EH (cell line): Measurements from ENCODE around the gene CCDC15.
A peak's percentile ranks its signal among the peaks of the same experiment; 100 is the strongest.
"Not testable (repeated sequence)": the region's sequence is repeated elsewhere in the genome, so short reads cannot be mapped to it uniquely, and the experiment has no call there.

Source experiments
- DNase-seq: peaks from one replicate; pipeline ENCODE4 v3.0.0-alpha.2; 2015; ENCODE audit warnings: low read depth

The CCDC15 gene

GRCh38 chr11:125001079-125001778 is 47.2 kb downstream of the CCDC15 start:
- DNase-seq, result no peak

DNA sequence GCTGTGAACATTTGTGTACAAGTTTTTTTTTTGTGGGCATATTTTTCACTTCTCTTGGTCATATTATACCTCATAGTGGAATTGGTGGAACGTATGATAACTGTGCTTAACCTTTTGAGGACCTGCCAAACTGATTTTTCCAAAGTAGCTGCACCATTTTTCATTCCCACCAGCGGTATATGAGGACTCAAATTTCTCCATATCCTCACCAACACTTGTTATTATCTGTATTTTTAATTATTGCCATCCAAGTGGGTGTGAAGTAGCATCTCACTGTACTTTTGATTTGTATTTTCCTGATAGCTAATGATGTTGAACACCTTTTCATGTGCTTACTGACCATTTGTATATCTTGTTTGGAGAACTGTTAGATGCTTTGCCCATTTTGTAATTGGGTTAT is 47.8 kb downstream of the CCDC15 start:
- no peak for DNase-seq

DNA sequence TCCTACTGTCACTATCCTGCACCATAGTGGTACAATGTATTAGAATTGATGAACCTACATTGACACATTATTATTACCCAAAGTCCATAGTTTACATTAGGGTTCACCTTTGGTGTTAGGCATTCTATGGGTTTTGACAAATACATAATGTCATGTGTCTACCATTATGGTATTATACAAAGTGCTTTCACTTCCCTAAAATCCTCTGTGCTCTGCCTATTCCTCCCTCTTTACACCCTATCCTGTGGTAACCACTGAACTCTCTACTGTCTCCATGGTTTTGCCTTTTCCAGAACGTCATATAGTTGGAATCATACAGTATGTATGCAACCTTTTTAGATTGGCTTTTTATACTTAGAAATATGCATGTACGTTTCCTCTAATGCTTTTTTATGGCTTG is 51.5 kb downstream of the CCDC15 start:
- no peak for DNase-seq

GRCh38 chr11:125016413-125016812 is 62.4 kb downstream of the CCDC15 start:
- DNase-seq, result no peak

- DNase-seq, result no peak
Observed at GRCh38 chr11:125020342-125020741, 66.3 kb downstream of the CCDC15 start.

DNA sequence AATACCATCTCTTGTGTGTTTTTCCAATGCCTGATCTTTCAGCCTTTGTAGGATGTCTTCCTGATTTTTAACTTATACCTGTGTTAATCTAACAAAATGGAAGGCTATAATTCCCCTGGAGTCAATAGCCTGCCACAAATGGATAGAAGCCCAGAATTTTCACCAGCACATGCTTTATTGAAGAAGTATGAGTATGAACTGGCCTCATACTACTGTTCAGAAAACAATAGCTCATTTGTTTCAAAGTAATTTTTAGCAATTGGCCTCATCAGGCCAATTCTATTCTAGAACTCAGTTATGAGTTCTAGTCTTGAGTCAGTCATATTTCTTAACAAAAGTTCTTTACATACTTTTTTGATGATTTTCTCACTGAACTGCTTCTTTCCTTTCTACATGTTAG is 68.5 kb downstream of the CCDC15 start:
- no peak for DNase-seq

GRCh38 chr11:125025968-125026367 is 72.0 kb downstream of the CCDC15 start:
- no peak for DNase-seq

DNA sequence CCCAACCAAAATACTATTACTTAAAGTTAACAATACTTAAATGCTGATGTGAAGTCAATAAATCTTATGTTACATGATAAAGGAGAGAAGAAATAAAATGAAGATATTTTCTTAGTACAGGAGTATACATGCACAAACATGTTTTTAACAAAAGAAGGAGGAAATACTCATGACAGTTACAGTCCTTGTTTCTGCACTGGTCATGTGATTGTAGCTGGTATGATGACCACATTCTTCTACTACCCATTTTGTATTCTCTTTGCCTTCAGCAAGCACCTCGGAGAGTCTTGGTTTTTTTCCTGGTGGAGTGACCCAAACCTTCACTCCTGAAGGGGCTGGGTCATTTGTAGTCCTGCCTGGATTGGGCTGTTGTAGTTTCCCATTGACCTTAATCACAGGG is 75.4 kb downstream of the CCDC15 start:
- DNase-seq, result not testable (repeated sequence)

GRCh38 chr11:125036933-125037332 is 82.9 kb downstream of the CCDC15 start:
- peak; percentile 88 for DNase-seq

DNA sequence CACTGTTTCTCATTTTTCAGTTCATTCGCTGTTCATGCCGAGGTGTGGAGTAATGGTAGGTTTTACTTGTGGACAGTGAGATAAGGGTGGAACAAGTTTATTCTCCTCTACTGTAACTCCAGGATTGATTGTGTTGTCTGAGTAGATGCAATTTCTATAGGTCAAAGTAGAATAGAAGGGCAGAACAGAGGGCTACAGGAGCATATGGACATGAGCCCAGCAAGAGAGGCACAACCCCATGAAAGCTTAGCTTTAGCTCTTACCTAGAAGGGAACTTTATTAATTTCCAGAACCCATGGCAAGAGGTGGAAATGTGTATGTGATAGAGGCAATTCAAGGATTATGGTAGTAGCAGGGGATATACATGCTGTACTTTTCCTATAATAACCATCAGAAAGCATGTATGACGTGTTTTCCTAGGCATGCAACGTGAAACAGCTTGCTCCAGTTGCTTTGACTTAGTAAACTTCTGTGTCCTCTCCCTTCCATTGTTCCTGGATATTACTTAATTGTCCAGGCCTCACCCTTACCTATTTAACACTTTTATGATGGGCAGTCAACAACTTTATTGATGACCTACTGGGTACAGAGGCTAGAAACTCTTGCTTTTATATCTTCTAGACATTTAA is 95.3 kb downstream of the CCDC15 start:
- no peak for DNase-seq

DNA sequence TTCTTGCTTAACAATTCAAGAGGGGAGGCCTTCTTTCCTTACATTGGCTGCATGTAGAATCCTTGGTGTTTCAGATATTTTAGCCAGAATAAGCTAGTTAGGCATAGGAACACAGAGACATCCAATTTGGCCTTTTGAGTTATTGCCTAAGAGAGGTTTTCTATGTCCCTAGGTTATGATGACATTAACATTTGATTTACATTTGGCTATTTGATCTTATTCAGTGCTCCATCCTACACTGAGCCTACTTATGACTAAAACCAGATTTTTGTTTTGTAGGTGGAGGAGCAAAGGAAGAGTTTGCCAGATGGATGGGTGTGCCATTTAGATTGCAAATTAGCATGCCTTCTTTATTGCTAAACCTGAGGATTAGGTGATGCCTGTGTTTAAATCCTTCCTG is 98.0 kb downstream of the CCDC15 start:
- DNase-seq, result no peak

GRCh38 chr11:125053167-125053566 is 99.2 kb downstream of the CCDC15 start:
- no peak for DNase-seq

DNA sequence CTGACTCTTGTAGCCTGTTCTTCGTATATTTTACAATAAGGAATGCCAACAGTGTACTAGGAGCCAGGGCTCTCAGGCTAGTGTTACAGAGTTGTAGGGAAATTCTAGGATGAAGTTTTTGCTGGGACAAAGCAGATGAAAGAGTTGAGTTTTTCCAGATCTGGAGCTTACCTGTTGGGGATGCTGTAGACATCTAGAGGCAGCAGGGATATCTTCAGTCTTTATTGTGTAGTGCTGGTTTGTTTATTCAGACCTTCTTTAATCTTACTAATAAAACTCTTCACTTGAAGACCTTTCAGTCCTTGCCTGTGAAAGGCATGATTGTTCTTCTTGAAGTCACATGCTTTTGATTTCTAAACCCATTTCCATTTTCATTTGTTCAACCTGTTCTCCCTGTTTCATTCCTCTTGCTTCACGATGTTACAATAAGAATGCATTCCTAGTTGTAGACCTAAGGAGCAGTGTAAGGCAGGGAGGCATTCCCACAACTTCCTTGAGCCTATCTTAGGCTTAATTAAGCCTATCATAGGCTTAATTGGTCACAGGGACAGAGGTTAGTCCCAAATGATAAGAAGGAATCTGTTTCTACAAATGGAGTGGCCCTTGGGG is 101.2 kb downstream of the CCDC15 start:
- no peak for DNase-seq

DNA sequence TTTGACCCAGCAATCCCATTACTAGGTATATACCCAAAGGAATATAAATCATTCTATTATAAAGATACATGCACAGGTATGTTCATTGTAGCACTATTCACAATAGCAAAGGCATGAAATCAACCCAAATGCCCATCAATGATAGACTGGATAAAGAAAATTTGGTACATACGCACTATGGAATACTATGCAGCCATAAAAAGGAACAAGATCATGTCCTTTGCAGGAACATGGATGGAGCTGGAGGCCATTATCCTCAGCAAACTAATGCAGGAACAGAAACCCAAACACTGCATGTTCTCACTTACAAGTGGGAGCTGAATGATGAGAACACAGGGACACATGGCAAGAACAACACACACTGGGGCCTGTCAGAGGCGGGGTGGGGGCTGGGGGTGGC is 102.1 kb downstream of the CCDC15 start:
- DNase-seq, result not testable (repeated sequence)

DNA sequence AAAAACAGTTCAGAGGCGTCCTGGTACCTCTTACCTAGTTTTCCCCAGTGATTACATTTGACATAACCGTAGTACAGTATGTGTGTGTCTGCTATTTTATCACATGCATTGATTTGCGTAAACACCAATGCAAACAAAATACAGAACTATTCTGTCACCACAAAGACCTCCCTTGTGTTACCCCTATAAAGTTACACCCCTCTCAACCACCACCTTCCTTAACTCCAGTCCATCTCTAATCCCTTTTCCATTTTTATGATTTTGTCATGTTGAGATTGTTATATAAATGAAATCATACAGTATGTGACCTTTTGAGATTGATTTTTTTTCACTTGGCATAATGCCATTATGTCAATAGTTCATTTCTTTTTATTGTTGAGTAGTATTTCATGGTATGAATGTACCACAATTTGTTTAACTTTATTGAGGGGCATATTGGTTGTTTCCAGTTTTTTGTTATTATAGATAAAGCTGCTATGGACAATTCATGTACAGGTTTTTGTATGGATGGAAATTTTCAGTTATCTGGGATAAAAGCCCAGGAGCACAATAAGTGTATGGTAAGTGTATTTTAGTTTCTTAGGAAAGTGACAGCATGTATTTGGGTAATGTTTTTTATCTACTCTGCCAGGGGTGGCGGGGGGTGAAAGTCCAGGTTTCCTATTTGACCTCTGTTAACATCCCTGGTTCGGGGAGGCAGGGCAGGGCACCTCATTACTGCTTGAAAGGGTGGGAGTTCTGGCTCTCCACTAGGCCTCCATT is 103.1 kb downstream of the CCDC15 start:
- no peak for DNase-seq

DNA sequence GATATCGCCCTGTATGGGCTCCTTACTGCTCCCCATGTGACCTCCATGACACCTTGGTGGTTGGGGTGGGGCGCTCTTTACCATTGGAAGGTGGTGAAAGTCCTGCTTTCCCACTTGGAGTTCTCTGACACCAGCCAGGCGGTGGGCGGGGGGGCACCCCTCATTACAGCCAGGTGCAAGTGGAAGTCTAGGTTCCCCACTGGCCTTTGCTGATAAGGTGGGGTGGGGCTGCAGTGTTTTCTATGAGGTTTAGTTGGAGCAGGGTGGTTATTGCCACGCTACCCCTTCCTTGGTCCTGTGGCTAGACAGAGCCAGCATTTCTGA is 103.7 kb downstream of the CCDC15 start:
- DNase-seq, result no peak

DNA sequence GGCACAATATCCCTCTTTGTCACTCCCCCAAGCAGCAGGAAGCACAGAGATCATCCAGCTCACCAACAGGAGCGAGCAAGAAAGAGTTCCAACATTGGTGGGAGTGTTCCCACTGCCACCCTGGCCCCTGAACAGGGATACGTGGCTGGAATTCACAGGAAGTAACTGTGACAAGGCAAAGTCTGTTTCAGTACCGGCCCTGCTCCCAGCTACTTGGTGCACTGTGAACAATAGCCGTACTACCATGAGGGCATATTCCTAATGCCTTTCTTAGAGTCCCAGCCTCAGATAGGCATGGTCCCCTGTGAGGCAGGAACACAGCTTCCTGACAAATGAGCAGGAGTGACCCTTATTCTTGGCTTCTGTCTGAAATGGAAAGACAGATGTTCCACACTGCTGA is 107.3 kb downstream of the CCDC15 start:
- DNase-seq, result no peak

GRCh38 chr11:125062218-125062930 is 108.4 kb downstream of the CCDC15 start:
- DNase-seq, result peak; percentile 7

GRCh38 chr11:125062931-125063428 is 109.0 kb downstream of the CCDC15 start, which contains the start of gene SLC37A2:
Gene SLC37A2, plus strand, starts transcription at chr11:125063305. Its CDS starts 63 bp downstream, at chr11:125063368.
- peak; percentile 76 for DNase-seq

GRCh38 chr11:125063429-125064043 is 109.5 kb downstream of the CCDC15 start:
- DNase-seq, result peak; percentile 13

DNA sequence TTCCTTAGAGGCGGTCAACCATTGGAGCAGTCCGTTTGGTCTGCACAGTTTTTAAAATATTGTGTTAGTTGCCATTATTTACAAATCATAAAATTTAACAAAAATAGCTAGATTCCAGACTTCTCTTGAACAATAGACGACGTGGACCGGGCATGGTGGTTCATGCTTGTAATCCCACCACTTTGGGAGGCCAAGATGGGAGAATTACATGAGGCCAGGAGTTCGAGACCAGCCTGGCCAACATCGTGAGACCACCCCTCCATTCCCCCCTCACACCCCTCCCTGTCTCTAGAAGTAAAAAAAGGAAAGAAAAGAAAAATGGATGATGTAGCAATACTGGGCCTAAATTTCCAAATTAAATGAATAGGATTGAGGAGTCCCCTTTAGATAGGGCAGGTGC is 110.1 kb downstream of the CCDC15 start:
- no peak for DNase-seq
